Chondrocyte (in vitro differentiated cells): ENCODE measurements around the gene MAPK11. TPM values are rescaled to one million over a fixed set of nuclear protein-coding genes. Genes with fewer than 3 reads are reported as not detected.
A peak's percentile ranks its signal among the peaks of the same experiment; 100 is the strongest.

Source experiments
- DNase-seq: peaks from one replicate; pipeline ENCODE4 v3.0.0; 2021; ENCODE audit warnings: mixed read lengths, low spot score
- H3K27ac Mint-ChIP-seq: one replicate; pipeline ENCODE4 v1.8.0; 2021; ENCODE audit warnings: mild to moderate bottlenecking, moderate library complexity, mixed read lengths; ENCODE audit not compliant: unreplicated experiment
- H3K27me3 Mint-ChIP-seq: 2 replicates; pipeline ENCODE4 v1.8.0; 2021; ENCODE audit warnings: low read depth, mixed read lengths
- H3K36me3 Mint-ChIP-seq: 2 replicates; pipeline ENCODE4 v1.8.0; 2021; ENCODE audit warnings: low read depth, mixed read lengths
- H3K4me1 Mint-ChIP-seq: 2 replicates; pipeline ENCODE4 v1.8.0; 2021; ENCODE audit warnings: low read depth, mild to moderate bottlenecking, mixed read lengths
- H3K4me3 Mint-ChIP-seq: one replicate; pipeline ENCODE4 v1.8.0; 2021; ENCODE audit warnings: mild to moderate bottlenecking, moderate library complexity, mixed read lengths; ENCODE audit not compliant: unreplicated experiment
- H3K9me3 Mint-ChIP-seq: 2 replicates; pipeline ENCODE4 v1.8.0; 2021; ENCODE audit warnings: low read depth, mixed read lengths
- CTCF ChIP-seq: fragments of 200-600 bp; sonication (generic); IDR thresholded peaks from 2 replicates; pipeline ENCODE4 v1.5.0; 2021; ENCODE audit warnings: antibody characterized with exemption, mild to moderate bottlenecking, moderate library complexity
- total RNA-seq: library from RNA; stranded (reverse); gene quantifications from 3 replicates; pipeline ENCODE4 v1.2.1, GENCODE V29; 2021

MAPK11 gene
- total RNA-seq, 1 donor from 2014 or later = 19.9 TPM

- DNase-seq = no peak
- Mint-ChIP-seq H3K27me3 (no peaks in the 10 kb centered on the region), H3K4me1 (peaks cover 25% of the 10 kb centered on the region), H3K9me3 (no peaks in the 10 kb centered on the region), H3K4me3 (peak overlapping the region; percentile 64), H3K27ac (peak overlapping the region; percentile 22), H3K36me3 (peaks cover 8% of the 10 kb centered on the region)
- no peak for TF ChIP-seq CTCF
Observed at GRCh38 chr22:50270666-50271394, 650 bp upstream of the MAPK11 start.

- Mint-ChIP-seq H3K4me3 (peak overlapping the region; percentile 63), H3K36me3 (peaks cover 3% of the 10 kb centered on the region), H3K27me3 (no peaks in the 10 kb centered on the region), H3K4me1 (peaks cover 25% of the 10 kb centered on the region), H3K9me3 (no peaks in the 10 kb centered on the region), H3K27ac (no peak overlapping the region)
- no peak for DNase-seq
- TF ChIP-seq CTCF = no peak
Observed at GRCh38 chr22:50269573-50269969, 609 bp downstream of the MAPK11 start.

DNA sequence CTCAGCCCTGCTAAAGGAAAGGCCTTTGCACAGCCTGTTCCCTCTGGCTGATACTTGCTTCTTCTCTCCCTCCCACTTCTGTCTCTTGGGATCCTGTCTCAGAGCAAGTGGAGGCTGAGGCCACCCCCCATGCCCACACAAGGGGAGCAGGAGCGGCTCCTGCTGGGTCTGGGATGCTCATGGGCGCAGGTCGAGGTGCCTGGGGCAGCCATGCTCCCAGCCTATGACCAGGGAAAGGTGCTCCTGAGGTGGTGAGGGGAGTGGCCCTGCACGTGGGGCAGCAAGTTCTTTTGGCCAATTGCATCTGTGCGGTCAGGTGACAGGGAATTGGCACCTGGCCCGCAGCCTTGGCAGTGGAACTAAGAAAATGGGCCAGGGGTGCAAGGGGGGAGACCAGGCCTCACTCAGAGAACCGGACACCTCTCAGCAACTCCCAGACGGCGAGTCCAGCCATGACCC is 1.5 kb downstream of the MAPK11 start:
- DNase-seq = no peak
- H3K4me1 Mint-ChIP-seq = peaks cover 25% of the 10 kb centered on the region
- H3K27me3 Mint-ChIP-seq = no peaks in the 10 kb centered on the region
- H3K27ac Mint-ChIP-seq = peak overlapping the region; percentile 66
- TF ChIP-seq CTCF = no peak
- no peaks in the 10 kb centered on the region for H3K36me3 Mint-ChIP-seq
- no peaks in the 10 kb centered on the region for H3K9me3 Mint-ChIP-seq
- H3K4me3 Mint-ChIP-seq = peak overlapping the region; percentile 2

DNA sequence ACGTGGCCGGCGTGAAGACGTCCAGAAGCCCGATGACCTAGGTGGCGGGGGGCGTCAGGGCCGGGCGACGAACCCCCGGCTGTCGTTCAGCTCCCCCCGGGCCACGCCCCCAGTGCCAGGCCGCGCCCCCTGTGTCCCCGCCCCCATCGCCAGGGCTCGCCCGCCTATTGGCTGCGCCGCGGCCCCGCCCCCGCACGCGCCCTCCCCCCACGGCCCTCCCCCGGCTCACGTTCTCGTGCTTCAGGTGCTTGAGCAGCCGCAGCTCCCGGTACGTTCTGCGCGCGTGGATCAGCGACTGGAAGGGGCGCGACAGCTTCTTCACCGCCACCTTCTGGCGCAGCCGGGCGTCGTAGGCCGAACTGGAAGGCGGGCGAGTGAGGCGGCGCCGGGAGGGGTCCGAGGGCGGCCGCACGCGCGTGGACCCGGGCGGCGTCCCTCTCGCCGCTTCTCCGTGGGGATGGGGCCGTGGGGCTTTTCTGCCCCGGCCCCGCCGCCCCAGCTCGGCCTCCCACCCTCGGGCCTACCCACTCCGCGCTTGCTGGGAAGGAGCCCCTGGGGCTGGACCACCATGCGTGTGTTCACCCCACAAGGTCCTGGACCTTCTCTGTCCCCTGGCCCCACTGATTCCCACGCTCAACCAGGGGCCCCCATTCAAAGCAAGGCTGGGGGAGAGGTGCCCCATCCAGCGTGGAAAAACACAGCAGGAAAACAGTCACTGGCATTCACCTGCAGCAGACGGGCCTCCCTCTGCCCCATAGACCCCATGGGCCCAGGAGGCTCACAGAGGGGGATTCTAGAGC is 2.4 kb downstream of the MAPK11 start:
- Mint-ChIP-seq H3K27me3 (no peaks in the 10 kb centered on the region), H3K4me3 (peak overlapping the region; percentile 36)
- TF ChIP-seq CTCF = peak; percentile 55

GRCh38 chr22:50266994-50267393 is 3.2 kb downstream of the MAPK11 start:
- H3K36me3 Mint-ChIP-seq = no peaks in the 10 kb centered on the region
- no peak for DNase-seq
- H3K9me3 Mint-ChIP-seq = no peaks in the 10 kb centered on the region
- no peak overlapping the region for H3K4me3 Mint-ChIP-seq
- H3K27me3 Mint-ChIP-seq = no peaks in the 10 kb centered on the region
- peaks cover 27% of the 10 kb centered on the region for H3K4me1 Mint-ChIP-seq
- no peak for TF ChIP-seq CTCF
- no peak overlapping the region for H3K27ac Mint-ChIP-seq

More for the DNA sequence above, 2.4 kb downstream of the MAPK11 start:
- Mint-ChIP-seq H3K27ac (peak overlapping the region; percentile 66), H3K9me3 (no peaks in the 10 kb centered on the region), H3K36me3 (no peaks in the 10 kb centered on the region), H3K4me1 (peaks cover 25% of the 10 kb centered on the region)
- no peak for DNase-seq
